Sigmoid colon (tissue), 7 donors: ENCODE data around the gene EEIG2. TPM values are rescaled to one million over a fixed set of nuclear protein-coding genes. Genes with fewer than 3 reads are reported as not detected.
A peak's percentile ranks its signal among the peaks of the same experiment; 100 is the strongest.
"Not testable (repeated sequence)": the region's sequence is repeated elsewhere in the genome, so short reads cannot be mapped to it uniquely, and the experiment has no call there.

Source experiments
- DNase-seq: peaks from one replicate; pipeline ENCODE4 v3.0.0-alpha.2; 2019
- H3K27ac ChIP-seq, 4 donors: fragments of 200-600 bp; sonication (generic); one replicate each; pipeline ENCODE4 v1.5.1; 2016 to 2019; ENCODE audit warnings: mild to moderate bottlenecking in 1 of 4
- H3K27me3 ChIP-seq, 3 donors: fragments of 200-600 bp; sonication (generic); one replicate each; pipeline ENCODE4 v1.5.1; 2019; ENCODE audit warnings: mild to moderate bottlenecking in 1 of 3
- H3K36me3 ChIP-seq, 4 donors: fragments of 200-600 bp; sonication (generic); one replicate each; pipeline ENCODE4 v1.5.1; 2016 to 2019
- H3K4me1 ChIP-seq, 4 donors: fragments of 200-600 bp; sonication (generic); one replicate each; pipeline ENCODE4 v1.5.1; 2017 to 2019
- H3K4me3 ChIP-seq, 4 donors: fragments of 200-600 bp; sonication (generic); one replicate each; pipeline ENCODE4 v1.5.1; 2017 to 2019; ENCODE audit warnings: mild to moderate bottlenecking in 2 of 4, moderate library complexity in 1 of 4
- H3K9me3 ChIP-seq, 4 donors: fragments of 200-600 bp in 3 of 4; sonication (generic) in 3 of 4; one replicate each; pipeline versions ENCODE4 v1.5.1 to v1.6.1; 2013 to 2019
- EP300 ChIP-seq, 4 donors: sonication (generic); formaldehyde crosslinking; IDR thresholded peaks; one replicate each; pipeline ENCODE4 v1.6.1; 2017; ENCODE audit warnings: antibody characterized with exemption in 4 of 4
- POLR2A ChIP-seq, 2 donors: fragments of 450-650 bp; IDR thresholded peaks; one replicate each; pipeline ENCODE4 v1.6.1; 2016; ENCODE audit warnings: antibody characterized with exemption in 2 of 2, mild to moderate bottlenecking in 2 of 2, moderate library complexity in 2 of 2
- POLR2AphosphoS5 ChIP-seq, 4 donors: sonication (generic); formaldehyde crosslinking; IDR thresholded peaks; one replicate each; pipeline ENCODE4 v1.6.1; 2017; ENCODE audit warnings: antibody characterized with exemption in 4 of 4
- WGBS, 2 donors: extraction: QIAGEN DNeasy Blood & Tissue Kit; methylation state at CpG; one replicate each; pipeline ENCODE4 v1.1.7; 2013; 5-methylcytosine and 5-hydroxymethylcytosine counted together
- intact Hi-C: fragments of 100-400 bp; cut with DNase I; formaldehyde crosslinking; loops from one replicate; pipeline ENCODE4 v1.15.1; 2023
- polyA plus RNA-seq, 3 donors: library from polyadenylated mRNA; stranded (reverse); fragments of 200-250 nt; gene quantifications; one replicate each; pipeline ENCODE4 v1.2.3, GENCODE V29; 2013
- total RNA-seq, 4 donors: library from RNA; depleted of rRNA; stranded (reverse); fragments of >200 nt; gene quantifications; one replicate each; pipeline ENCODE4 v1.1.0, GENCODE V29; 2016
- TF ChIP-seq, protein P1 (sequence below), 4 experiments: fragments of 450-650 bp in 3 of 4; fragments of 200-600 bp in 1 of 4; IDR thresholded peaks; one replicate each; pipeline ENCODE4 v1.5.1; 2016 to 2019; ENCODE audit warnings: antibody characterized with exemption in 4 of 4, mild to moderate bottlenecking in 3 of 4, moderate library complexity in 2 of 4
- donor health status: healthy with polysubstance abuse.
- donor health status: Bipolar disorder and iron deficiency.
- donor health status: healthy.

EEIG2 gene
- total RNA-seq, result 10 to 100 TPM; 11.0 to 17.2 (median 13.4) TPM
- polyA plus RNA-seq, result 10 to 100 TPM; 10.6 to 12.0 (median 11.8) TPM

DNA sequence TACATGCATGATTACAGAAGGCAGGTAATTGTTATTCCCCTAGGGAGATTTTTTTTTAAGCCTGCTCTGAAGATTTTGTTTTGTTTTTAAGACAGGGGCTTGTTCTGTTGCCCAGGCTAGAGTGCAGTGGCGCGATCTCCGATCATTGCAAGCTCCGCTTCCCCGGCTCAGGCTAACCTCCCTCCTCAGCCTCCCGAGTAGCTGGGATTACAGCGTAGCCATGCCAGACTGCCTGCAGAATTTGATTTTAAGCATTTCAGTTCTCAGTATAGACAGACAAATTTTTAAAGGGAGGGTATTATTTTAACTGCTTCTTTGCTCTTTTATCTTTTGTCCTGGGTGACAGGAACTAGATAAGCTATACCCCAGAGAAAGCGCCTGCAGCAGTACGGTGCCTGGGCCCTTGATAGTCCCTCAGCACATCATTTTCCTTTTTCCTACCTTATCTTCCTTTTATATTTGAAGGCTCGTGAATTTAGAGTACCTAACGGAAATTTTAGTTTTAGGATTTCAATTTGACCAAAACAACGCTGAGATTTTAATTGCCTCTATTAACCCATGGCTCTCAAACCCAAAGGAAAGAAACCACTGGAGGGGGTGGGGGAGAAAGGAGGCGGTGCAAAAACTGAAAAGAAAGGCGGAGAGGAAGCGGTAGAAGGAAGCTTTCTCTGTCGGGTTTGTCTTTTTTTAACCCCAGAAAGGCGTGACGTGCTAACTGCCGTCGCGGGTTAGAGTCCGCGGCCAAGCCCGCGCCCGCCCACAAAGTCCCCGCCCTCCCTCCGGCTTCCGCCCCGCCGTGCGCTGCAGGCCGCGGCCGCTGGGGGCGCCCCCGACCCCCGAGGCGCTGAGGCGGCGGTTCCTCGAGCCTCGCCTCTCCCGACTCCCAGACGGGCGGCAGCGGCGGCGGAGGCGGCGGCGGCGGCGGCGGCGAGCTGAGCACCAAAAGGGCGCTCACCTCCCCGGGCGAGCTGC is at the start of gene EEIG2:
TSS of gene EEIG2 (plus strand) at position 886 of the 972 bp plus-strand sequence. CDS start 329 bp downstream, outside the sequence.
- 12% methylated on average over 59 of the region's 59 CpGs for WGBS, 2 donors
- Histone ChIP-seq H3K9me3 (no peaks in the 10 kb centered on the region), H3K27ac (peak within 1 kb of the TSS; percentile 72 to 78 (median 76)), H3K4me1 (peaks cover 0 to 23% (median 11%) of the 10 kb centered on the region in 4 donors), H3K36me3 (no peaks in the 10 kb centered on the region), H3K27me3 (no peaks in the 10 kb centered on the region), H3K4me3 (peak within 1 kb of the TSS; percentile 51 to 75 (median 63))
- intact Hi-C loops, result loop anchor here (2.0 to 5.0 kb wide), 2 partner anchors 47 to 187 kb away; partner anchors contain the start of gene STXBP3
- no peak for TF ChIP-seq EP300 (IDR thresholded peaks at IDR 0.05)
- TF ChIP-seq POLR2A (IDR thresholded peaks at IDR 0.05), result no peak
- TF ChIP-seq, protein P1, sequence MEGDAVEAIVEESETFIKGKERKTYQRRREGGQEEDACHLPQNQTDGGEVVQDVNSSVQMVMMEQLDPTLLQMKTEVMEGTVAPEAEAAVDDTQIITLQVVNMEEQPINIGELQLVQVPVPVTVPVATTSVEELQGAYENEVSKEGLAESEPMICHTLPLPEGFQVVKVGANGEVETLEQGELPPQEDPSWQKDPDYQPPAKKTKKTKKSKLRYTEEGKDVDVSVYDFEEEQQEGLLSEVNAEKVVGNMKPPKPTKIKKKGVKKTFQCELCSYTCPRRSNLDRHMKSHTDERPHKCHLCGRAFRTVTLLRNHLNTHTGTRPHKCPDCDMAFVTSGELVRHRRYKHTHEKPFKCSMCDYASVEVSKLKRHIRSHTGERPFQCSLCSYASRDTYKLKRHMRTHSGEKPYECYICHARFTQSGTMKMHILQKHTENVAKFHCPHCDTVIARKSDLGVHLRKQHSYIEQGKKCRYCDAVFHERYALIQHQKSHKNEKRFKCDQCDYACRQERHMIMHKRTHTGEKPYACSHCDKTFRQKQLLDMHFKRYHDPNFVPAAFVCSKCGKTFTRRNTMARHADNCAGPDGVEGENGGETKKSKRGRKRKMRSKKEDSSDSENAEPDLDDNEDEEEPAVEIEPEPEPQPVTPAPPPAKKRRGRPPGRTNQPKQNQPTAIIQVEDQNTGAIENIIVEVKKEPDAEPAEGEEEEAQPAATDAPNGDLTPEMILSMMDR (IDR thresholded peaks at IDR 0.05), result peak in 2 of 4 experiments; percentile 29 to 85
- peak in 2 of 4 donors; percentile 21 to 22 for TF ChIP-seq POLR2AphosphoS5 (IDR thresholded peaks at IDR 0.05)
- DNase-seq, result peak; percentile 90

DNA sequence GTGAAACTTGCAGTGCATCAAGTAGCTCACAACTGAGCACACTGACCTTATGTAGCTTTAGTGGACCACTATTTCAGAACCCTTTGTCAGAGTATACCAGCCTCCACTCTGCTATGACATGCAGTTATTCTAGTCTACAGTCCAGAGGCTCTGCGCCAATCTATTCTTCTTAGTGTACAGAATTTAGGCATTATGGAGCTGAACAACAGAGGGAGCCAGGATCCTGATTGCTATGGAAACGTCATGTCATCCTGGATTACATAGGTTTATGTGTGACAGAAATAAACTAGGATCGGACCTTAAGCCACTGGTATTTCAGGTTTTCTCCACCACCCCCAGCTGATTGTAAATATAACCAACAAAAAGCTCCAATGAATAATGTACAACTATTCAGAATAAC is 48.1 kb upstream of the EEIG2 start:
- Histone ChIP-seq H3K4me3 (no peak overlapping the region), H3K4me1 (no peaks in the 10 kb centered on the region), H3K27ac (no peak overlapping the region), H3K9me3 (no peaks in the 10 kb centered on the region), H3K27me3 (no peaks in the 10 kb centered on the region), H3K36me3 (no peaks in the 10 kb centered on the region)
- TF ChIP-seq POLR2AphosphoS5 (IDR thresholded peaks at IDR 0.05) (no peak), POLR2A (IDR thresholded peaks at IDR 0.05) (no peak)
- TF ChIP-seq, protein P1 (IDR thresholded peaks at IDR 0.05), result no peak
- no peak for DNase-seq
- 37 to 60% methylated on average over 3 of the region's 3 CpGs for WGBS, 2 donors
- intact Hi-C loops, result loop anchor here (1.0 to 5.0 kb wide), 2 partner anchors 51 to 132 kb away; partner anchors contain the start of gene EEIG2

DNA sequence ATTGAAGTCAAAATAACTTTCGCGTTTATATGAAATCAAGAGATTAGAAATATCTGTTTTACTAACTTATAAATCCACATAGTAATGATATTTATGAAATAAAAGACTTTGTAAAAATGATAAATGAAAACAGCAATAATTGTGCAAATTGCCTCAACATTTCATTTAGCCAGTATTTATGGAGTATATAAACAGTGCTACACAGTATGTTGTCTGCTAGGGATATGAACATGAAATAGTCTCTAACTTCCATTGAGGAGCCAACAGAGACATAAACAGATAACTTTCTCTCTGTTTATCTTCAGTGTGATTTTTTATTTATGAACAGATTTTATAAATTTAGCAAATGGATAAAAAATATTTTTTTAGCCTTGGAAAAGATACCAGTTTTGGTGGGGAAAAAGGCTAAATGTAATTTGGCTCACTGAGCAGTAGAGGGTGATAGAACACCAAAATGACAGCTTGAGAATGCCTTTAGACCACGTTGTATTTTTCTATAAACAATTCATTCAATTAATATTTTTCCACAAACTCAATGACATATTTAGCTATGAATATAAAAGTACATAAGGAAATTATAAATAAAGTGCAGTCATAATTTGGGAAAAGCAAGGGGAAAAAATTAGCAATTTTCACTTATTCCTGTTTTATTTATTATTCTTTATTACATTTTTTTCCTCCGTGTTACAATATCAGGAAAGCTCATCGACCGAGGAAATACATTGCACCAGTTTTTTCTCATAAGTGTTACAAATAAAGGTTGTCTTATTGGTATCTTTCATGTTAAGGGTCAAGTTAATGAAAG is 47.5 kb upstream of the EEIG2 start:
- DNase-seq, result no peak
- H3K4me1 ChIP-seq, result no peaks in the 10 kb centered on the region
- no peak overlapping the region for H3K27ac ChIP-seq
- WGBS, 2 donors, result 38 to 58% methylated on average over 6 of the region's 6 CpGs
- H3K4me3 ChIP-seq, result no peak overlapping the region
- H3K9me3 ChIP-seq, result no peaks in the 10 kb centered on the region
- no peaks in the 10 kb centered on the region for H3K36me3 ChIP-seq
- no peak for TF ChIP-seq POLR2A (IDR thresholded peaks at IDR 0.05)
- TF ChIP-seq, protein P1 (IDR thresholded peaks at IDR 0.05), result peak; percentile 63 to 78 (median 68)
- no peaks in the 10 kb centered on the region for H3K27me3 ChIP-seq
- intact Hi-C loops, result loop anchor here (1.0 to 5.0 kb wide), 2 partner anchors 50 to 131 kb away; partner anchors contain the start of gene EEIG2

DNA sequence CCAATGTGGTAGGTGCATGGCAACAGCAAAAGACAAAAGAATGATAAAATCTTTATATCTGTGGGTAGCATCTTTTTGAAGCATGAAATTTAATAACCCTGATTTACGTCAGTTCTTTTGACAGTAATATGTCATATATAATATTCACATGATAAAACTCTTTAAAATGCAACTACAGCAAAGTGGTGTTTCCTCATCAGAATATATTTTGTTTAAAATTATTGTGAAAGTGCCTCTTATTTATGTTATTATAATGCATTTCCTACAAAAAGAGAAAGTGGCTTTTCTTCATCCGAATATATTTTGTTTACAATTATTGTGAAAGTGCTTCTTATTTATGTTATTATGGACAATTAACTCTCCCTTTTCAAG is 46.9 kb upstream of the EEIG2 start:
- Histone ChIP-seq H3K27me3 (no peaks in the 10 kb centered on the region), H3K27ac (no peak overlapping the region), H3K9me3 (no peaks in the 10 kb centered on the region), H3K4me1 (no peaks in the 10 kb centered on the region), H3K36me3 (no peaks in the 10 kb centered on the region), H3K4me3 (no peak overlapping the region)
- WGBS, 2 donors, result 71 to 73% methylated on average over 2 of the region's 2 CpGs
- TF ChIP-seq, protein P1 (IDR thresholded peaks at IDR 0.05), result no peak
- no peak for TF ChIP-seq POLR2A (IDR thresholded peaks at IDR 0.05)
- no peak for TF ChIP-seq EP300 (IDR thresholded peaks at IDR 0.05)
- no peak for TF ChIP-seq POLR2AphosphoS5 (IDR thresholded peaks at IDR 0.05)
- intact Hi-C loops, result loop anchor here (5.0 kb wide), 1 partner anchor 49 kb away; the partner anchor contains the start of gene EEIG2
- DNase-seq, result no peak

DNA sequence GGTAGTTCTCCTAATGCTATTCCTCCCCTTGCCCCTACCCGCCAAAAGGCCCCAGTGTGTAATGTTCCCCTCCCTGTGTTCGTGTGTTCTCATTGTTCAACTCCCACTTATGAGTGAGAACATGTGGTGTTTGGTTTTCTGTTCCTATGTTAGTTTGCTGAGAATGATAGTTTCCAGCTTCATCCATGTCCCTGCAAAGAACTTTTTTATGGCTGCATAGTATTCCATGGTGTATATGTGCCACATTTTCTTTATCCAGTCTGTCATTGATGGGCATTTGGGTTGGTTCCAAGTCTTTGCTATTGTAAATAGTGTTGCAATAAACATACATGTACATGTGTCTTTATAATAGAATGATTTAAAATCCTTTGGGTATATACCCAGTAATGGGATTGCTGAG is 46.0 kb upstream of the EEIG2 start:
- intact Hi-C loops, result loop anchor here (5.0 kb wide), 1 partner anchor 48 kb away; the partner anchor contains the start of gene EEIG2
- not testable (repeated sequence) for H3K9me3 ChIP-seq, H3K27me3 ChIP-seq, DNase-seq, H3K4me1 ChIP-seq, H3K27ac ChIP-seq, H3K36me3 ChIP-seq, H3K4me3 ChIP-seq
- WGBS, 2 donors, result 96 to 99% methylated on average over 2 of the region's 2 CpGs

DNA sequence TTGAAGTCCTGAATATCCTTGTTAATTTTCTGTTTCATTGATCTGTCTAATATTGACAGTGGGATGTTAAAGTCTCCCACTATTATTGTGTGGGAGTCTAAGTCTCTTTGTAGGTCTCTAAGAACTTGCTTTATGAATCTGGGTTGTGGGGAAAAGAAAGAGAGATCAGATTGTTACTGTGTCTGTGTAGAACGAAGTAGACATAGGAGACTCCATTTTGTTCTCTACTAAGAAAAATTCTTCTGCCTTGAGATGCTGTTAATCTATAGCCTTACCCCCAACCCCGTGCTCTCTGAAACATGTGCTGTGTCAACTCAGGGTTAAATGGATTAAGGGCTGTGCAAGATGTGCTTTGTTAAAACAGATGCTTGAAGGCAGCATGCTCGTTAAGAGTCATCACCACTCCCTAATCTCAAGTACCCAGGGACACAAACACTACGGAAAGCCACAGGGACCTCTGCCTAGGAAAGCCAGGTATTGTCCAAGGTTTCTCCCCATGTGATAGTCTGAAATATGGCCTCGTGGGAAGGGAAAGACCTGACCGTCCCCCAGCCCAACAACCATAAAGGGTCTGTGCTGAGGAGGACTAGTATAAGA is 42.5 kb upstream of the EEIG2 start:
- DNase-seq, intact Hi-C loops, H3K4me3 ChIP-seq, H3K27ac ChIP-seq, H3K36me3 ChIP-seq, H3K4me1 ChIP-seq, H3K27me3 ChIP-seq, H3K9me3 ChIP-seq: not testable (repeated sequence)
- WGBS, 2 donors, result 80 to 81% methylated on average over 6 of the region's 6 CpGs
